ENCODE measurements around the gene ESRRB.

The ESRRB gene

GRCh38 chr14:76491172-76491930 is 115.4 kb downstream of the ESRRB start:
- Histone ChIP-seq H4K20me1 (no peaks in the 10 kb centered on the region), H3K36me3 (no peaks in the 10 kb centered on the region), H3K4me1 (peaks cover 0 to 3% (median 0%) of the 10 kb centered on the region in 10 experiments; a peak in 1 of 20 replicates), H3K27me3 (no peaks in the 10 kb centered on the region), H3K9me3 (replicated peaks in 1 of 11) (no peaks in the 10 kb centered on the region), H3K4me3 (no peak overlapping the region), H3K4me2 (no peak overlapping the region), H3K9ac (no peak overlapping the region), H3K27ac (no peak overlapping the region)
- no peak for TF ChIP-seq Cebpa-rat (IDR thresholded peaks at IDR 0.05)

- TF ChIP-seq Cebpa-rat (IDR thresholded peaks at IDR 0.05), result no peak
- Histone ChIP-seq H3K4me1 (peaks cover 0 to 15% (median 3%) of the 10 kb centered on the region in 10 experiments; a peak in 5 of 20 replicates), H3K4me2 (no peak overlapping the region), H3K27ac (no peak overlapping the region), H3K9ac (no peak overlapping the region), H3K36me3 (no peaks in the 10 kb centered on the region), H3K4me3 (no peak overlapping the region), H3K9me3 (replicated peaks in 1 of 11) (no peaks in the 10 kb centered on the region), H4K20me1 (no peaks in the 10 kb centered on the region), H3K27me3 (no peaks in the 10 kb centered on the region)
Measured at GRCh38 chr14:76495983-76496382, 120.0 kb downstream of the ESRRB start.

- H3K9me3 ChIP-seq (replicated peaks in 1 of 11), result no peaks in the 10 kb centered on the region
- H3K4me2 ChIP-seq, result no peak overlapping the region
- H3K9ac ChIP-seq, result no peak overlapping the region
- no peak overlapping the region for H3K27ac ChIP-seq
- no peak for TF ChIP-seq Cebpa-rat (IDR thresholded peaks at IDR 0.05)
- H3K27me3 ChIP-seq, result no peaks in the 10 kb centered on the region
- no peaks in the 10 kb centered on the region for H4K20me1 ChIP-seq
- H3K4me3 ChIP-seq, result no peak overlapping the region
- no peaks in the 10 kb centered on the region for H3K36me3 ChIP-seq
- H3K4me1 ChIP-seq, result peaks cover 0 to 15% (median 3%) of the 10 kb centered on the region in 10 experiments; a peak in 5 of 20 replicates
Measured at GRCh38 chr14:76496595-76496994, 120.7 kb downstream of the ESRRB start.

GRCh38 chr14:76497550-76498462 is 121.9 kb downstream of the ESRRB start:
- Histone ChIP-seq H3K9ac (no peak overlapping the region), H3K36me3 (no peaks in the 10 kb centered on the region), H3K4me2 (no peak overlapping the region), H3K4me1 (peaks cover 0 to 15% (median 3%) of the 10 kb centered on the region in 10 experiments; a peak in 5 of 20 replicates), H3K4me3 (no peak overlapping the region), H3K27me3 (no peaks in the 10 kb centered on the region), H4K20me1 (no peaks in the 10 kb centered on the region), H3K9me3 (replicated peaks in 1 of 11) (no peaks in the 10 kb centered on the region), H3K27ac (no peak overlapping the region)
- no peak for TF ChIP-seq Cebpa-rat (IDR thresholded peaks at IDR 0.05)

GRCh38 chr14:76498463-76498935 is 122.6 kb downstream of the ESRRB start:
- Histone ChIP-seq H3K9me3 (replicated peaks in 1 of 11) (no peaks in the 10 kb centered on the region), H3K36me3 (no peaks in the 10 kb centered on the region)
- TF ChIP-seq Cebpa-rat (IDR thresholded peaks at IDR 0.05), result no peak

GRCh38 chr14:76498976-76499375 is 123.0 kb downstream of the ESRRB start:
- no peak overlapping the region for H3K27ac ChIP-seq
- H3K4me1 ChIP-seq, result peaks cover 0 to 15% (median 3%) of the 10 kb centered on the region in 10 experiments; a peak in 5 of 20 replicates
- H3K4me2 ChIP-seq, result peak overlapping the region in 2 of 11 experiments; percentile 26; a peak in 3 of 22 replicates
- H3K4me3 ChIP-seq, result no peak overlapping the region
- H4K20me1 ChIP-seq, result no peaks in the 10 kb centered on the region
- no peaks in the 10 kb centered on the region for H3K36me3 ChIP-seq
- no peaks in the 10 kb centered on the region for H3K9me3 ChIP-seq (replicated peaks in 1 of 11)
- no peaks in the 10 kb centered on the region for H3K27me3 ChIP-seq
- H3K9ac ChIP-seq, result no peak overlapping the region
- no peak for TF ChIP-seq Cebpa-rat (IDR thresholded peaks at IDR 0.05)

More at GRCh38 chr14:76498463-76498935, 122.6 kb downstream of the ESRRB start:
- Histone ChIP-seq H3K4me2 (peak overlapping the region in 2 of 11 experiments; percentile 26; a peak in 1 of 22 replicates), H3K4me1 (peaks cover 0 to 15% (median 3%) of the 10 kb centered on the region in 10 experiments; a peak in 5 of 20 replicates), H3K27ac (no peak overlapping the region), H3K27me3 (no peaks in the 10 kb centered on the region), H3K4me3 (no peak overlapping the region), H3K9ac (no peak overlapping the region), H4K20me1 (no peaks in the 10 kb centered on the region)

- no peak overlapping the region for H3K4me3 ChIP-seq
- H3K9ac ChIP-seq, result no peak overlapping the region
- no peaks in the 10 kb centered on the region for H3K36me3 ChIP-seq
- H3K9me3 ChIP-seq (replicated peaks in 1 of 11), result no peaks in the 10 kb centered on the region
- H4K20me1 ChIP-seq, result no peaks in the 10 kb centered on the region
- TF ChIP-seq Cebpa-rat (IDR thresholded peaks at IDR 0.05), result no peak
- H3K27me3 ChIP-seq, result no peaks in the 10 kb centered on the region
- H3K4me1 ChIP-seq, result peaks cover 0 to 15% (median 3%) of the 10 kb centered on the region in 10 experiments; a peak in 5 of 20 replicates
- peak overlapping the region in 2 of 11 experiments; percentile 26; a peak in 2 of 22 replicates for H3K4me2 ChIP-seq
- H3K27ac ChIP-seq, result no peak overlapping the region
Measured at GRCh38 chr14:76499399-76499798, 123.5 kb downstream of the ESRRB start.

- no peak for TF ChIP-seq Cebpa-rat (IDR thresholded peaks at IDR 0.05)
- peaks cover 0 to 15% (median 3%) of the 10 kb centered on the region in 10 experiments; a peak in 5 of 20 replicates for H3K4me1 ChIP-seq
- H4K20me1 ChIP-seq, result no peaks in the 10 kb centered on the region
- H3K4me3 ChIP-seq, result no peak overlapping the region
- H3K27ac ChIP-seq, result no peak overlapping the region
- no peaks in the 10 kb centered on the region for H3K36me3 ChIP-seq
- H3K9ac ChIP-seq, result no peak overlapping the region
- no peaks in the 10 kb centered on the region for H3K9me3 ChIP-seq (replicated peaks in 1 of 11)
- no peaks in the 10 kb centered on the region for H3K27me3 ChIP-seq
- H3K4me2 ChIP-seq, result no peak overlapping the region
Measured at GRCh38 chr14:76500011-76500410, 124.1 kb downstream of the ESRRB start.

- no peaks in the 10 kb centered on the region for H3K9me3 ChIP-seq (replicated peaks in 1 of 11)
- H3K9ac ChIP-seq, result no peak overlapping the region
- H3K4me3 ChIP-seq, result no peak overlapping the region
- H4K20me1 ChIP-seq, result no peaks in the 10 kb centered on the region
- no peaks in the 10 kb centered on the region for H3K36me3 ChIP-seq
- no peak overlapping the region for H3K4me2 ChIP-seq
- no peak overlapping the region for H3K27ac ChIP-seq
- TF ChIP-seq Cebpa-rat (IDR thresholded peaks at IDR 0.05), result no peak
- H3K27me3 ChIP-seq, result no peaks in the 10 kb centered on the region
- peaks cover 0 to 15% (median 3%) of the 10 kb centered on the region in 10 experiments; a peak in 5 of 20 replicates for H3K4me1 ChIP-seq
Measured at GRCh38 chr14:76500480-76500879, 124.5 kb downstream of the ESRRB start.

Measured in BLaER1 treated with 17β-estradiol and CSF1 and Interleukin-3, amounts not matched to agents 10 nM and 100 nM (cell line).